GM10266 (cell line): ENCODE measurements around the gene SMG9.
"Not testable (repeated sequence)": the region's sequence is repeated elsewhere in the genome, so short reads cannot be mapped to it uniquely, and the experiment has no call there.

Source experiments
- DNase-seq: peaks from one replicate; pipeline ENCODE4 v3.0.0; 2012; ENCODE audit errors: extremely low spot score
- CTCF ChIP-seq: IDR thresholded peaks from 2 replicates; pipeline ENCODE4 v1.5.1; 2012; ENCODE audit warnings: mild to moderate bottlenecking, low read depth; ENCODE audit not compliant: control insufficient read depth, insufficient read depth; ENCODE audit errors: missing control alignments

SMG9 gene

DNA sequence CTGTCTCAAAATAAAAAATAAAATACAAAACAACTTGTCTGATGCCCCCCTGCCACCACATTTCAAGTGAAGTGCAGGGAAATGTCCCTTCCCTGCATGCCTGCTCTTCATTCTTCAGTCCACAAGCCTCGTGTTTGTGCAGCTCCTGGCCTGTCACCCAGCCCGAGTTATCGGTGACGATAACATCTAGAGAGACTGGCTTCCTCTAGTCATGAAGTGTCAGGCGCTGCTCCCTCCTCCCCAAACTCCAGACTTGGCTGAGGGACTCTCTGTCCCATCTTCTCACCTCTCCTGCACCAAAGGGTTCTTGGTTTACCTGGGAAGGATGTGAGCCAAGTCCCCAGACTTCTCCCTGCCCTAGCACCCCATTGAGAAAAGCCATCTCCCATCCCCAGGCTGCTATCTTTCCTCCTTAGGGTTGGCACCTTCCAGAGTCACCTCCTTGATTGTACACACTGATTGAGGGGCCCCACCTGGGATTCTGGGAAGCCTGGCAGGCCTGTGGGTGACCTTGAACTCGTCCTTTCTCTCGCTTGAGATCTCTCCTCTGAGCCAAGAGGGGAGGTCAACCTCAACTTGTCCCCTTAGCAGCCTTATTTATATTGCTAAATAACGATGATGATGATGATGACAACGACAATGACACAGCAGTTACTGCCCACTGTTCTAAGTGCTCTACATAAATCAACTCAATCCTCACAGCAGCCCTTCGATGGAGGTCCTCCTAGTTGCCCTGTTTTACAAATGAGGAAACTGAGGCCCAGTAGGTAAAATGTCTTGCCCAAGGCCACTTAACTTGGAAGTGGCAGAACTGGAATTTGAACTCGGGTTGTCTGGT, 71.7 kb downstream of the SMG9 start:
- DNase-seq: no peak
- TF ChIP-seq CTCF: no peak

- not testable (repeated sequence) for DNase-seq
Measured at GRCh38 chr19:43682269-43682668, 72.5 kb downstream of the SMG9 start.

- no peak for TF ChIP-seq CTCF
- DNase-seq: no peak
Measured at GRCh38 chr19:43681821-43682220, 72.9 kb downstream of the SMG9 start.

- TF ChIP-seq CTCF: no peak
- DNase-seq: no peak
Measured at GRCh38 chr19:43678512-43679261, 76.1 kb downstream of the SMG9 start.
